ENCODE measurements around the gene FBLN2.

DNA sequence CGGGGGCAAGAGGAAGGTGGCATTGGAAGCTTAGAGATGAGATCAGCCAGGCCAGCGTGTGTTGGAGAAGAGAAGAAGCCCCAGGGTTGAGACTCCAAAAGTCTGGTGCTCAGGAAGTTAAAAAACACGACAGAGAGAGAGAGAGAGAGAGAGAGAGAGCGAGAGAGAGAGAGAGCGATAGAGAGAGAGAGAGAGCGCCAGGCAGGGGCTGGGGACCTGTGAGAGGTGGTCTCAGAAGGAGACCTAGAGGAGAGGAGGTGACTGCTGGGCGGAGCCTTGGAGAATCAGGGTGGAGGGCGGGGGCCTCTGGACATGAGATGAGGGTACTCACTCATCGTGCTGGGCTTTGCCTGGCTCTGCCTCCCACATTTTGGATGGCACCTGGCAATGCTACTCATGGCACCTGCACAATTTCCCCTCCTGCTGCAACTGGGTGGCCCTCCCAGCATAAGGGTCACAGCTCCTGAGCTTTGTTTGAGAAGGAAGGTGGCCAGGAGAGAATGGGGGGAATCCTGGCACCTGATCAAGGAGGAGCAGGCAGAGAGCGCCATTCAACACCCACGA lies 51.0 kb downstream of the FBLN2 start:
- TF ChIP-seq POLR2AphosphoS5 (IDR thresholded peaks at IDR 0.05) (no peak), EP300 (IDR thresholded peaks at IDR 0.05) (no peak), CTCF (IDR thresholded peaks at IDR 0.05) (no peak)
